PC-9 (cell line): ENCODE measurements around the gene FBXO7.

Source experiments
- EZH2 ChIP-seq: fragments of 200-600 bp; sonication (generic); IDR thresholded peaks from 2 replicates; pipeline ENCODE4 v1.8.0; 2017; ENCODE audit warnings: antibody characterized with exemption, low read depth
- TF ChIP-seq, protein P1 (sequence below): fragments of 200-600 bp; sonication (generic); conservative IDR thresholded peaks from 2 replicates; pipeline ENCODE4 v1.6.1; 2017; ENCODE audit warnings: mixed run types, antibody characterized with exemption, mild to moderate bottlenecking, moderate library complexity

DNA sequence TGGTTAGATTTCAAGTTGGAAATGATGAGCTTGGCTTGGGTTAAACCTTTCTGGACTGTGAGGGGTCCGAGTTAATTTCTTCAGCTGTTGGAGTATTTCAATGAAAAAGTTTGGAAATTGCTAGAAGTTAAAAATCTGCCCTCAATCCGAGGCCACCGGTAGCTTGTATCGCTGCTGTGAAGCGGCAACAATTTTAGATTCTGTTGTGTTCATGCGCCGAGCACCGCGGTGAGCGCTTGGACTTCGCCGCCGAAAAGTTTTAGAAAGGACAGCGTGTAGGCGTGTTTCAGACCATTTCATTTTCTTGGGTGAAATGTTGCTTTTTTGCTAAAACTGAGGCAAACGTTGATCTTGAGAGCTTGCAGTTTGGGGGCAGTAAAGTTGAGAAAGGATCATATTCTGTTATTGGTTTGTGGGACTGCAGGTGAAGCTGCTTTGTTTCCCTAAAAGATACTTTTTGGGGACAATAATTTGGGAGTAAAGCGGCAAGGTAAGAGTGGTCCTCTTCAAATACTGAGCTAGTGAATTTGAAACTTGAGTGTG lies 928 bp downstream of the FBXO7 start:
- TF ChIP-seq, protein P1, sequence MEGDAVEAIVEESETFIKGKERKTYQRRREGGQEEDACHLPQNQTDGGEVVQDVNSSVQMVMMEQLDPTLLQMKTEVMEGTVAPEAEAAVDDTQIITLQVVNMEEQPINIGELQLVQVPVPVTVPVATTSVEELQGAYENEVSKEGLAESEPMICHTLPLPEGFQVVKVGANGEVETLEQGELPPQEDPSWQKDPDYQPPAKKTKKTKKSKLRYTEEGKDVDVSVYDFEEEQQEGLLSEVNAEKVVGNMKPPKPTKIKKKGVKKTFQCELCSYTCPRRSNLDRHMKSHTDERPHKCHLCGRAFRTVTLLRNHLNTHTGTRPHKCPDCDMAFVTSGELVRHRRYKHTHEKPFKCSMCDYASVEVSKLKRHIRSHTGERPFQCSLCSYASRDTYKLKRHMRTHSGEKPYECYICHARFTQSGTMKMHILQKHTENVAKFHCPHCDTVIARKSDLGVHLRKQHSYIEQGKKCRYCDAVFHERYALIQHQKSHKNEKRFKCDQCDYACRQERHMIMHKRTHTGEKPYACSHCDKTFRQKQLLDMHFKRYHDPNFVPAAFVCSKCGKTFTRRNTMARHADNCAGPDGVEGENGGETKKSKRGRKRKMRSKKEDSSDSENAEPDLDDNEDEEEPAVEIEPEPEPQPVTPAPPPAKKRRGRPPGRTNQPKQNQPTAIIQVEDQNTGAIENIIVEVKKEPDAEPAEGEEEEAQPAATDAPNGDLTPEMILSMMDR = no peak
- no peak for TF ChIP-seq EZH2
